Liver (tissue), 9 donors: ENCODE measurements around the gene CHEK1. TPM values are rescaled to one million over a fixed set of nuclear protein-coding genes. Genes with fewer than 3 reads are reported as not detected.

Experiments used
- DNase-seq: peaks from one replicate; pipeline ENCODE4 v3.0.0-alpha.2; 2017; ENCODE audit warnings: low spot score
- H3K27ac ChIP-seq, 2 donors: one replicate each; pipeline ENCODE4 v1.7.0; 2013; ENCODE audit warnings: inconsistent platforms in 2 of 2, low read length in 2 of 2, control low read depth in 1 of 2, low read depth in 1 of 2, mild to moderate bottlenecking in 1 of 2
- H3K27me3 ChIP-seq, 4 donors: one replicate each; pipeline versions ENCODE4 v1.6.1 to v1.7.0; 2013; ENCODE audit warnings: low read length in 3 of 4, inconsistent platforms in 1 of 4, mild to moderate bottlenecking in 1 of 4, moderate library complexity in 1 of 4; ENCODE audit not compliant: control insufficient read depth in 4 of 4, insufficient read depth in 4 of 4
- H3K36me3 ChIP-seq, 4 donors: one replicate each; pipeline versions ENCODE4 v1.6.1 to v1.7.0; 2013; ENCODE audit warnings: low read length in 3 of 4, mild to moderate bottlenecking in 3 of 4, low read depth in 1 of 4, moderate library complexity in 1 of 4; ENCODE audit not compliant: control insufficient read depth in 4 of 4, insufficient read depth in 3 of 4
- H3K4me1 ChIP-seq, 4 donors: one replicate each; pipeline versions ENCODE4 v1.6.1 to v1.7.0; 2013; ENCODE audit warnings: low read length in 3 of 4, mild to moderate bottlenecking in 3 of 4, moderate library complexity in 1 of 4; ENCODE audit not compliant: control insufficient read depth in 4 of 4, insufficient read depth in 4 of 4
- H3K4me3 ChIP-seq, 3 donors: one replicate each; pipeline versions ENCODE4 v1.6.1 to v1.7.0; 2013; ENCODE audit warnings: low read length in 3 of 3, control low read depth in 1 of 3, low read depth in 1 of 3, mild to moderate bottlenecking in 1 of 3
- H3K9ac ChIP-seq, 2 donors: one replicate each; pipeline ENCODE4 v1.7.0; 2013; ENCODE audit warnings: low read length in 2 of 2, mild to moderate bottlenecking in 2 of 2, moderate library complexity in 2 of 2, control low read depth in 1 of 2, low read depth in 1 of 2
- H3K9me3 ChIP-seq, 4 donors: one replicate each; pipeline versions ENCODE4 v1.6.1 to v1.7.0; 2013; ENCODE audit warnings: low read length in 3 of 4; ENCODE audit not compliant: control insufficient read depth in 4 of 4
- ATF3 ChIP-seq: IDR thresholded peaks from 2 replicates; pipeline ENCODE4 v1.6.1; 2016; ENCODE audit warnings: antibody characterized with exemption
- CTCF ChIP-seq: fragments of 150-350 bp; IDR thresholded peaks from 2 replicates; pipeline ENCODE4 v1.5.1; 2017; ENCODE audit warnings: improper control_type of control experiment, low read depth, low read length; ENCODE audit not compliant: missing input control
- EGR1 ChIP-seq, 2 donors: IDR thresholded peaks; 2 replicates each; pipeline ENCODE4 v1.6.1; 2016 to 2018; ENCODE audit warnings: antibody characterized with exemption in 2 of 2, low read depth in 2 of 2
- FOXA1 ChIP-seq: IDR thresholded peaks from 2 replicates; pipeline ENCODE4 v1.6.1; 2016; ENCODE audit warnings: antibody characterized with exemption
- FOXA2 ChIP-seq: IDR thresholded peaks from 2 replicates; pipeline ENCODE4 v1.6.1; 2016; ENCODE audit warnings: antibody characterized with exemption
- GABPA ChIP-seq, 2 donors: IDR thresholded peaks in 1 of 2; conservative IDR thresholded peaks in 1 of 2; 2 replicates each; pipeline ENCODE4 v1.6.1; 2016; ENCODE audit warnings: antibody characterized with exemption in 2 of 2, mild to moderate bottlenecking in 1 of 2, moderate library complexity in 1 of 2
- HNF4A ChIP-seq, 2 donors: conservative IDR thresholded peaks; 2 replicates each; pipeline ENCODE4 v1.6.1; 2016; ENCODE audit warnings: antibody characterized with exemption in 2 of 2, mild to moderate bottlenecking in 2 of 2
- HNF4G ChIP-seq: IDR thresholded peaks from 2 replicates; pipeline ENCODE4 v1.6.1; 2016; ENCODE audit warnings: antibody characterized with exemption
- JUND ChIP-seq, 2 donors: IDR thresholded peaks; 2 replicates each; pipeline ENCODE4 v1.6.1; 2016; ENCODE audit warnings: antibody characterized with exemption in 2 of 2
- NR2F2 ChIP-seq: IDR thresholded peaks from 2 replicates; pipeline ENCODE4 v1.6.1; 2016; ENCODE audit warnings: antibody characterized with exemption
- RAD21 ChIP-seq, 2 donors: IDR thresholded peaks; 2 replicates each; pipeline ENCODE4 v1.6.1; 2016; ENCODE audit warnings: antibody characterized with exemption in 2 of 2, mild to moderate bottlenecking in 2 of 2
- REST ChIP-seq: IDR thresholded peaks from 2 replicates; pipeline ENCODE4 v1.6.1; 2016; ENCODE audit warnings: antibody characterized with exemption, mild to moderate bottlenecking
- RXRA ChIP-seq, 2 donors: IDR thresholded peaks; 2 replicates each; pipeline ENCODE4 v1.6.1; 2017 to 2018; ENCODE audit warnings: antibody characterized with exemption in 2 of 2, mild to moderate bottlenecking in 1 of 2
- SP1 ChIP-seq: IDR thresholded peaks from 2 replicates; pipeline ENCODE4 v1.6.1; 2018; ENCODE audit warnings: antibody characterized with exemption, mild to moderate bottlenecking
- TAF1 ChIP-seq: conservative IDR thresholded peaks from 2 replicates; pipeline ENCODE4 v1.6.1; 2016; ENCODE audit warnings: antibody characterized with exemption, mild to moderate bottlenecking
- YY1 ChIP-seq: IDR thresholded peaks from 2 replicates; pipeline ENCODE4 v1.6.1; 2016; ENCODE audit warnings: antibody characterized with exemption, mild to moderate bottlenecking
- ZBTB33 ChIP-seq: IDR thresholded peaks from 2 replicates; pipeline ENCODE4 v1.6.1; 2016; ENCODE audit warnings: antibody characterized with exemption
- WGBS: extraction: QIAGEN DNeasy Blood & Tissue Kit; methylation state at CpG from one replicate; pipeline ENCODE4 v1.1.7; 2013; 5-methylcytosine and 5-hydroxymethylcytosine counted together
- polyA plus RNA-seq, 2 donors: library from polyadenylated mRNA; stranded (reverse) in 1 of 2; unstranded in 1 of 2; fragments of 200-250 nt in 1 of 2; fragments of >200 nt in 1 of 2; fragmentation: Nextera tagmentation in 1 of 2; extraction: Ambion mirVana in 1 of 2; gene quantifications; one replicate each; pipeline versions ENCODE4 v1.2.1 to v1.2.3, GENCODE V29; 2013 to 2015
- total RNA-seq, 2 donors: library from RNA; depleted of rRNA; stranded (reverse); fragments of >200 nt; gene quantifications; one replicate each; pipeline ENCODE4 v1.2.3, GENCODE V29; 2014
- TF ChIP-seq, protein P1 (sequence below): IDR thresholded peaks from 2 replicates; pipeline ENCODE4 v1.6.1; 2016; ENCODE audit warnings: antibody characterized with exemption
- donor health status: healthy.
- donor health status: healthy.
- donor health status: healthy.
- donor health status: healthy.
- donor health status: healthy.

CHEK1 gene
- total and polyA plus RNA-seq, 4 donors = 0.59 to 21.7 (median 0.85) TPM

DNA sequence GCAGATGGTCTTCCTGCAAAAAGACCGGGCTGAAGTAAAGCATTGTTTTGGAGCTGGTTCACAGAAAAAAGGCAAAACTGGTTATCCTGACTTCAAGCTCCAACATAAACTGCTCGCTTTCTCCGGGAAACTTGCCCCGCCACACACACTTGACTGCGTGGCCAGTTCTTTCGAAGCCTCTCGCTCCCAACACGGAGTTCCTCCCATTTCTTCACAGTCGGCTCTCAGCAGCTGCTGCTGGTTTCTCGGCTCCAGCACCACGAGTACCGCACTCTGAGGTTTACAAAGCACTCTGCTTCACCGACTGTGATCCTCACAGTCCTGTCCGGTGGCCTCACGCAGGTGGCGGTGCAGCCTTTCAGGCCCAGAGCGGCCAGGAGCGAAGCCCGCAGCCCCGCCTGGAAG, 264 bp downstream of the CHEK1 start:
- H3K9ac ChIP-seq = peak overlapping the region; percentile 53 to 84
- peak overlapping the region; percentile 93 to 95 for H3K27ac ChIP-seq
- peak overlapping the region; percentile 51 to 82 (median 75) for H3K4me3 ChIP-seq
- WGBS = 1% methylated on average over 20 of the region's 20 CpGs
- peaks cover 7 to 18% (median 16%) of the 10 kb centered on the region in 4 donors for H3K36me3 ChIP-seq
- no peaks in the 10 kb centered on the region for H3K9me3 ChIP-seq
- TF ChIP-seq TAF1 = no peak
- TF ChIP-seq GABPA (IDR thresholded peaks at IDR 0.05 in 1 of 2, conservative IDR thresholded peaks at IDR 0.05 in 1 of 2) = no peak
- TF ChIP-seq REST = no peak
- no peak for TF ChIP-seq YY1
- TF ChIP-seq CTCF = no peak
- no peak for DNase-seq
- peaks cover 3 to 20% (median 15%) of the 10 kb centered on the region in 4 donors for H3K4me1 ChIP-seq
- no peaks in the 10 kb centered on the region for H3K27me3 ChIP-seq

DNA sequence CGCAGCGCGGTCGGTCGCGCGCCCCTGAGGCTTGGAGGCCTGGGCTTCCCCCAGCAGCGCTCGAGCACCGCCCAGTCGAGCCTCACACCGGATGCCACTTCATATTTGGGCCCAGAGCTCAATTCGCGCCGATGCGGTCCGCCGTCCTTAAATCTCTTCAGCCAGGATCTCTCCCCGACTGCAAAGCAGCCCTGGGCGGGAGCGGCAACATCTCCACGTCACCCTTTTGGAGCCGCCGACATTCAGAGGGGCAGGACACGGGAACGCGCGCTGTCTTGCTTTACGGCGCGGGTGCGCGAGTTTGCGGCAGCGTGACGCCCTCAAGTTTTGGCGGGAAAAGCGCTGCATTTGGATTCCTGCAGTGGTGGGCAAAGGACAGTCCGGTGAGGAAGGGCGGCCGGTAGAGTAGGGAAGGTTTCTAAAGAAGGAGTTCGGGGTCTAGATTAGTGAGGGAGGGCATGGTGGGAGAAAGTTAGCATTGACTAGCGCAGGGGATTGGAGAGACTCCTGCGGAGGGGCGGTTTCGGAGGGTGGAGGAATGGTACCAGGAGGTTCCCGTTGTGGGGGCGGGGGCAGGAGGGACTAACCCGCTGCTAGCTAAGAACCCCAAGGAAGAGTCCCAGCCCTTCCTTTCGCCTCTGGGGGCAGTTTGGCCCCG, 796 bp downstream of the CHEK1 start:
- Histone ChIP-seq H3K36me3 (peaks cover 5 to 13% (median 11%) of the 10 kb centered on the region in 4 donors), H3K4me1 (peaks cover 3 to 20% (median 15%) of the 10 kb centered on the region in 4 donors), H3K4me3 (peak overlapping the region; percentile 51 to 82 (median 75)), H3K27me3 (no peaks in the 10 kb centered on the region), H3K9me3 (no peaks in the 10 kb centered on the region), H3K27ac (peak overlapping the region; percentile 93 to 95), H3K9ac (peak overlapping the region; percentile 53 to 84)
- DNase-seq = peak; percentile 93
- 1% methylated on average over 51 of the region's 51 CpGs for WGBS
- TF ChIP-seq JUND (IDR thresholded peaks at IDR 0.05) = no peak
- TF ChIP-seq EGR1 (IDR thresholded peaks at IDR 0.05; ENCODE audit: low read depth in 2 of 2) = no peak
- TF ChIP-seq HNF4A (conservative IDR thresholded peaks at IDR 0.05) = no peak
- peak; percentile 11 for TF ChIP-seq SP1
- TF ChIP-seq YY1 = peak; percentile 92
- peak; percentile 57 for TF ChIP-seq FOXA1
- no peak for TF ChIP-seq NR2F2
- no peak for TF ChIP-seq ATF3
- TF ChIP-seq REST = peak; percentile 66
- TF ChIP-seq, protein P1, sequence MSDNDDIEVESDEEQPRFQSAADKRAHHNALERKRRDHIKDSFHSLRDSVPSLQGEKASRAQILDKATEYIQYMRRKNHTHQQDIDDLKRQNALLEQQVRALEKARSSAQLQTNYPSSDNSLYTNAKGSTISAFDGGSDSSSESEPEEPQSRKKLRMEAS = no peak
- TF ChIP-seq GABPA (IDR thresholded peaks at IDR 0.05 in 1 of 2, conservative IDR thresholded peaks at IDR 0.05 in 1 of 2) = peak in 1 of 2 donors; percentile 71
- no peak for TF ChIP-seq RXRA (IDR thresholded peaks at IDR 0.05)
- no peak for TF ChIP-seq TAF1
- no peak for TF ChIP-seq ZBTB33
- TF ChIP-seq HNF4G = no peak
- TF ChIP-seq RAD21 (IDR thresholded peaks at IDR 0.05) = peak; percentile 22 to 35
- peak; percentile 33 for TF ChIP-seq FOXA2
